HG02759 (cell line): Measurements from ENCODE around the gene GAREM2.
"Not testable (repeated sequence)": the region's sequence is repeated elsewhere in the genome, so short reads cannot be mapped to it uniquely, and the experiment has no call there.

Source experiments
- ATAC-seq: cut with Tn5 transposase; IDR thresholded peaks from one replicate; pipeline ENCODE4 v1.9.1; 2021; ENCODE audit warnings: mild to moderate bottlenecking, moderate library complexity; ENCODE audit not compliant: unreplicated experiment

GAREM2 gene

GRCh38 chr2:26172871-26173775 is at the start of gene GAREM2:
TSS of gene GAREM2 (plus strand) at chr2:26173088. CDS start at chr2:26173221, 133 bp downstream.
- ATAC-seq, result no peak

- no peak for ATAC-seq
Observed at GRCh38 chr2:26123426-26123825, 49.5 kb upstream of the GAREM2 start.

GRCh38 chr2:26126074-26126473 is 46.8 kb upstream of the GAREM2 start:
- no peak for ATAC-seq

GRCh38 chr2:26128176-26128575 is 44.7 kb upstream of the GAREM2 start:
- no peak for ATAC-seq

- no peak for ATAC-seq
Observed at GRCh38 chr2:26130763-26131162, 42.1 kb upstream of the GAREM2 start.

- no peak for ATAC-seq
Observed at GRCh38 chr2:26136451-26136850, 36.4 kb upstream of the GAREM2 start.

- no peak for ATAC-seq
Observed at GRCh38 chr2:26139269-26140183, 33.4 kb upstream of the GAREM2 start.

- ATAC-seq, result no peak
Observed at GRCh38 chr2:26141145-26141769, 31.6 kb upstream of the GAREM2 start.

- ATAC-seq, result no peak
Observed at GRCh38 chr2:26144031-26144430, 28.9 kb upstream of the GAREM2 start.

- ATAC-seq, result no peak
Observed at GRCh38 chr2:26144953-26145680, 27.8 kb upstream of the GAREM2 start.

- no peak for ATAC-seq
Observed at GRCh38 chr2:26148501-26148900, 24.4 kb upstream of the GAREM2 start.

- ATAC-seq, result no peak
Observed at GRCh38 chr2:26150243-26150642, 22.6 kb upstream of the GAREM2 start.

GRCh38 chr2:26157580-26157979 is 15.3 kb upstream of the GAREM2 start:
- no peak for ATAC-seq

GRCh38 chr2:26161926-26162325 is 11.0 kb upstream of the GAREM2 start:
- ATAC-seq, result no peak

- ATAC-seq, result no peak
Observed at GRCh38 chr2:26162963-26163362, 9.9 kb upstream of the GAREM2 start.

- no peak for ATAC-seq
Observed at GRCh38 chr2:26164231-26164630, 8.7 kb upstream of the GAREM2 start.

- no peak for ATAC-seq
Observed at GRCh38 chr2:26164641-26165211, 8.2 kb upstream of the GAREM2 start.

GRCh38 chr2:26165403-26165802 is 7.5 kb upstream of the GAREM2 start:
- ATAC-seq, result no peak

- ATAC-seq, result not testable (repeated sequence)
Observed at GRCh38 chr2:26166541-26166940, 6.3 kb upstream of the GAREM2 start.

GRCh38 chr2:26168785-26169184 is 4.1 kb upstream of the GAREM2 start:
- ATAC-seq, result no peak
